Measurements from ENCODE around the gene ROPN1.
"Not testable (repeated sequence)": the region's sequence is repeated elsewhere in the genome, so short reads cannot be mapped to it uniquely, and the experiment has no call there.

GRCh38 chr3:123976181-123976898 lies 15.6 kb downstream of the ROPN1 start:
- not testable (repeated sequence) for TF ChIP-seq POLR2A, CTCF (IDR thresholded peaks at IDR 0.05)

Data from vagina (tissue), 2 donors.